Measurements from ENCODE around the gene FPR3. TPM values are rescaled to one million over a fixed set of nuclear protein-coding genes. Genes with fewer than 3 reads are reported as not detected.

The FPR3 gene
- total RNA-seq, 3 donors from 2014 or later = 3.9 to 20.0 (median 12.0) TPM

DNA sequence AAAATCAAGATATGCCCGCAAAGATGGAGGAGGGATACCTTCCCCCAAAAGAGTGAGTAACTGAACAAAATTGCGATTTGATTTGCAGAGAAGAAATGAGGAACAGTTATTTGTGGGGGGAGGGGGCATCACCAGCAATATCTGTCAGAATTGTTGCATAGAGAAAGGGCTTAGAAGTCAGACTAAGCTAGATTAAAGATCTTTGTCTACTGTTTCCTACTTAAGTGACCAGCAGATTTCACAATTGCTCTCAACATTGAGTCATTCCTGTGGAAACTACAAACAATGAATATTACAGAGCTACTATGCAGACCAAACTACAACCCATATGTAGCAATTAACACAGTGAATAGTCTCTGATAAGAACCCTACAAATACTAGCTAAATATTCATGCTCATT, 27.4 kb downstream of the FPR3 start:
- no peaks in the 10 kb centered on the region for H3K27me3 ChIP-seq
- no peak for DNase-seq (ENCODE audit: low spot score in 2 of 2)
- H3K27ac ChIP-seq = no peak overlapping the region
- no peaks in the 10 kb centered on the region for H3K36me3 ChIP-seq
- H3K4me3 ChIP-seq = no peak overlapping the region
- H3K4me1 ChIP-seq = no peaks in the 10 kb centered on the region
- TF ChIP-seq, protein P1, sequence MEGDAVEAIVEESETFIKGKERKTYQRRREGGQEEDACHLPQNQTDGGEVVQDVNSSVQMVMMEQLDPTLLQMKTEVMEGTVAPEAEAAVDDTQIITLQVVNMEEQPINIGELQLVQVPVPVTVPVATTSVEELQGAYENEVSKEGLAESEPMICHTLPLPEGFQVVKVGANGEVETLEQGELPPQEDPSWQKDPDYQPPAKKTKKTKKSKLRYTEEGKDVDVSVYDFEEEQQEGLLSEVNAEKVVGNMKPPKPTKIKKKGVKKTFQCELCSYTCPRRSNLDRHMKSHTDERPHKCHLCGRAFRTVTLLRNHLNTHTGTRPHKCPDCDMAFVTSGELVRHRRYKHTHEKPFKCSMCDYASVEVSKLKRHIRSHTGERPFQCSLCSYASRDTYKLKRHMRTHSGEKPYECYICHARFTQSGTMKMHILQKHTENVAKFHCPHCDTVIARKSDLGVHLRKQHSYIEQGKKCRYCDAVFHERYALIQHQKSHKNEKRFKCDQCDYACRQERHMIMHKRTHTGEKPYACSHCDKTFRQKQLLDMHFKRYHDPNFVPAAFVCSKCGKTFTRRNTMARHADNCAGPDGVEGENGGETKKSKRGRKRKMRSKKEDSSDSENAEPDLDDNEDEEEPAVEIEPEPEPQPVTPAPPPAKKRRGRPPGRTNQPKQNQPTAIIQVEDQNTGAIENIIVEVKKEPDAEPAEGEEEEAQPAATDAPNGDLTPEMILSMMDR (IDR thresholded peaks at IDR 0.05) = no peak
- TF ChIP-seq POLR2A (IDR thresholded peaks at IDR 0.05) = no peak
- no peak for TF ChIP-seq POLR2AphosphoS5 (IDR thresholded peaks at IDR 0.05)
- H3K9me3 ChIP-seq = peaks cover 0 to 5% of the 10 kb centered on the region in 2 donors
- intact Hi-C loops (cut with DNase I; ENCODE audit: low total_unique reads) = no loop called here

DNA sequence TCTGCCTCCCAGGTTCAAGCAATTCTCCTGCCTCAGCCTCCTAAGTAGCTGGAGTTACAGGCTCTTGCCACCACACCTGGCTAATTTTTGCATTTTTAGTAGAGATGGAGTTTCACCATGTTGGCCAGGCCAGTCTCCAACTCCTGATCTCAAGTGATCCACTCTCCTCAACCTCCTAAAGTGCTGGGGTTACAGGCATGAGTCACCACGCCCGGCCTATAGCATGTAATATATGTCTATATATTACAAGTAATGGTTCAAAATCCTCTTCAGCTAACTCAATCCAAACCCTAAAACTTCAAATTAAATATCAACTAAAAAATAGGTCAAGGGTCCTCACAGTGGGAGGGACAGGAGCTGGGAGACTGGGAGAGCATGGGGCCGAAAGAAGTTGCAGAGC, 28.0 kb downstream of the FPR3 start:
- no peak for DNase-seq (ENCODE audit: low spot score in 2 of 2)
- Histone ChIP-seq H3K9me3 (peaks cover 0 to 7% of the 10 kb centered on the region in 2 donors), H3K27ac (no peak overlapping the region), H3K4me1 (no peaks in the 10 kb centered on the region), H3K36me3 (no peaks in the 10 kb centered on the region), H3K27me3 (no peaks in the 10 kb centered on the region), H3K4me3 (no peak overlapping the region)
- intact Hi-C loops (cut with DNase I; ENCODE audit: low total_unique reads) = no loop called here
- TF ChIP-seq, protein P1 (IDR thresholded peaks at IDR 0.05) = no peak
- no peak for TF ChIP-seq POLR2A (IDR thresholded peaks at IDR 0.05)
- no peak for TF ChIP-seq POLR2AphosphoS5 (IDR thresholded peaks at IDR 0.05)

DNA sequence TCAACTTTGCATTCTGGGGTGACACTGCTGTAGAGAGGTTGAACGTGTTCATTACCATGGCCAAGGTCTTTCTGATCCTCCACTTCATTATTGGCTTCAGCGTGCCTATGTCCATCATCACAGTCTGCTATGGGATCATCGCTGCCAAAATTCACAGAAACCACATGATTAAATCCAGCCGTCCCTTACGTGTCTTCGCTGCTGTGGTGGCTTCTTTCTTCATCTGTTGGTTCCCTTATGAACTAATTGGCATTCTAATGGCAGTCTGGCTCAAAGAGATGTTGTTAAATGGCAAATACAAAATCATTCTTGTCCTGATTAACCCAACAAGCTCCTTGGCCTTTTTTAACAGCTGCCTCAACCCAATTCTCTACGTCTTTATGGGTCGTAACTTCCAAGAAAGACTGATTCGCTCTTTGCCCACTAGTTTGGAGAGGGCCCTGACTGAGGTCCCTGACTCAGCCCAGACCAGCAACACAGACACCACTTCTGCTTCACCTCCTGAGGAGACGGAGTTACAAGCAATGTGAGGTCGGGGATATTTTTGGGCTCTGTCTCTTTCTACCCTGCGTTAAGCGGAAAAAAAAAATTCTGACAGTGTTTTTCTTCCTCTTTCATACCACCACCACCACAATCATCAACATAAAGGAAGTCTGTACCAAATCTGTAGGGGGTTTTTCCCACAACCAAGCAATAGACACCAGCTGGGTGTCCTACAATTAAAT, 29.5 kb downstream of the FPR3 start:
- no peak overlapping the region for H3K27ac ChIP-seq

DNA sequence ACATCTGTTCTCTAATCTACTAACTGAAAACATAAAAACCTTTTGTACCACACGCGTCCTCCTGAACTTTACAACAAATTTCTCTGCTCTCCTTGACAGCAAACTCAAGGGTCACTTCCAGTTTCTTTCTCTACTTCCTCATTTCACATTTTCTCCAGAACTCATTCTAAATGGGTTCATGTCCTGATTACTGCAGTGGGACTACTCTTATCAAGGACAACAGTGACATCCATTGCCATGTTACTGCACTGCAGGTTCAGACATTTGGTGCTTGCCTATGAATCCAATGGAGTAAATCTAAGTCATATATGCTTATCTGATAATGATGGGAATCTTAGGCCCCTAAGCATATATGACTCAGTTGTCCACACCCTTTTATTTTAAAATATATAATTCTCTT, 35.3 kb downstream of the FPR3 start:
- Histone ChIP-seq H3K27ac (no peak overlapping the region), H3K36me3 (no peaks in the 10 kb centered on the region), H3K4me1 (no peaks in the 10 kb centered on the region), H3K4me3 (no peak overlapping the region), H3K9me3 (peaks cover 0 to 19% of the 10 kb centered on the region in 2 donors), H3K27me3 (no peaks in the 10 kb centered on the region)
- intact Hi-C loops (cut with DNase I; ENCODE audit: low total_unique reads) = no loop called here
- no peak for TF ChIP-seq POLR2AphosphoS5 (IDR thresholded peaks at IDR 0.05)
- TF ChIP-seq POLR2A (IDR thresholded peaks at IDR 0.05) = no peak
- TF ChIP-seq, protein P1 (IDR thresholded peaks at IDR 0.05) = no peak
- DNase-seq (ENCODE audit: low spot score in 2 of 2) = no peak

More for the DNA sequence above, 29.5 kb downstream of the FPR3 start:
- Histone ChIP-seq H3K4me1 (no peaks in the 10 kb centered on the region), H3K36me3 (no peaks in the 10 kb centered on the region), H3K4me3 (no peak overlapping the region), H3K9me3 (peaks cover 0 to 16% of the 10 kb centered on the region in 2 donors), H3K27me3 (no peaks in the 10 kb centered on the region)
- intact Hi-C loops (cut with DNase I; ENCODE audit: low total_unique reads) = no loop called here
- no peak for DNase-seq (ENCODE audit: low spot score in 2 of 2)
- no peak for TF ChIP-seq POLR2AphosphoS5 (IDR thresholded peaks at IDR 0.05)
- TF ChIP-seq, protein P1 (IDR thresholded peaks at IDR 0.05) = no peak
- no peak for TF ChIP-seq POLR2A (IDR thresholded peaks at IDR 0.05)

DNA sequence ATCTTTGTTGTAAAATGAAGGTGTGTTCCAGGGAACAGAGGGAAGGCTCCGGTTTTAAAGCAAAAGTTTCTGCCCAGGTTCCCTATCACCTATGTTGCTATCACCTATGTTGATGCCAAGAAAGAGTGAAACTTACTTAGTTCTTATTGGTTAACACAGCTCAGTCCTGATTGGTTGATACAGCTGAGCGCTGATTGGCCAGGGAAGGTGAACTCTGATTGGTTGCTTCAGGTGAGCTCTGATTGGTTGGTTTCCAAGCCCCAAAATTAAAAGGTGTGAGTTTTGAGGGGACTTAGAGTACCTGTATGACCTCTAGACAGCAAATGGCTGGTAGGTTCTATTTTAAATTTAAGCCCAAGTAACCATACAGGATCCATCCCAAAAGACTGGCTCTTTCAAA, 42.2 kb downstream of the FPR3 start:
- Histone ChIP-seq H3K4me3 (no peak overlapping the region), H3K36me3 (no peaks in the 10 kb centered on the region), H3K27ac (no peak overlapping the region), H3K27me3 (no peaks in the 10 kb centered on the region), H3K4me1 (no peaks in the 10 kb centered on the region), H3K9me3 (peaks cover 0 to 4% of the 10 kb centered on the region in 2 donors)
- TF ChIP-seq, protein P1 (IDR thresholded peaks at IDR 0.05) = no peak
- TF ChIP-seq POLR2AphosphoS5 (IDR thresholded peaks at IDR 0.05) (no peak), POLR2A (IDR thresholded peaks at IDR 0.05) (no peak)
- DNase-seq (ENCODE audit: low spot score in 2 of 2) = no peak
- intact Hi-C loops (cut with DNase I; ENCODE audit: low total_unique reads) = no loop called here
